HG03280 (cell line): ENCODE results near the gene KIF19.

ENCODE experiments used
- ATAC-seq: cut with Tn5 transposase; IDR thresholded peaks from one replicate; pipeline ENCODE4 v1.9.1; 2021; ENCODE audit warnings: mild to moderate bottlenecking, moderate library complexity; ENCODE audit not compliant: unreplicated experiment

The KIF19 gene

DNA sequence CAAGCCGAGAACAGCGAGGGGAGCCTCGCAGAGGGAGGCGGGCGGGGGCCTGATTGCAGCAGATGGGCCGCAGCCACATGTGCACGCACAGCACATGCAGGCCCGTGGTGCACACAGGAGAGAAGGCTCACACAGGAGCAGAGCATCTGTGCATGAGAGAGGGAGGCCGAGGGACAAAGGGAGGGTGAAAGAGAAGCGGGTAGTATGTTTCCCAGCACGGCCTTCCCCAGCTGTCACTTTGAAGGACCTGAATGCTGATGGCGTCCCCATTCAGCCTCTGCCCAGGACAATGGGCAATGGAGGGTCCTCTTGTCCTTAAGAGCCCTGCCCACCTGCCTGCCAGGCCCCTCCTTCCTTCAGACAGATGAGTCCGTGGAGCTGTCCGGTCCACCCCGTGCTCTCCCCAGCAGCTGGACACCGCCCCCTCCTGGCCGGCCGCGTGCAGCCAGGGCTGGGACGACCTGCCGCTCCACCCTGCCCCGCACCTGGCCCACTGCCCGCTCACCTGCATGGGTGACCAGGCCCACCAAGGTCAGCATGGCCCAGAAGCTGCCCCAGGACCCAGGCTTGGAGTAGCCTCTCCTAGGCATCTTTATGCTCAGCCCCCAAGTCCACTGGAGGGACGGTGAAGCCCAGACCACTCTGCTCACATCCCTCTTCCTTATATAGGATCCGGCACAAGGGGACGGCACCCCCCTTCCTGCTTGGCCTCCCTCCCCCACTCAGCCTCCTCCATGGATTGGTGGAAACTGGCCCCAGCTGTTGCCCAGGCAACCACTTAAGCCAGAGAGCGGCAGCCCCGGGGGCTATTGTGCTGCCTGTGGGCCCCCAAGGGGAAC lies 35.4 kb downstream of the KIF19 start, which contains the start of gene BTBD17:
TSS of gene BTBD17 (minus strand) at position 639 of the 839 bp plus-strand sequence. CDS start at position 590, 49 bp downstream.
- no peak for ATAC-seq

GRCh38 chr17:74362069-74362405 lies 36.0 kb downstream of the KIF19 start:
- no peak for ATAC-seq

DNA sequence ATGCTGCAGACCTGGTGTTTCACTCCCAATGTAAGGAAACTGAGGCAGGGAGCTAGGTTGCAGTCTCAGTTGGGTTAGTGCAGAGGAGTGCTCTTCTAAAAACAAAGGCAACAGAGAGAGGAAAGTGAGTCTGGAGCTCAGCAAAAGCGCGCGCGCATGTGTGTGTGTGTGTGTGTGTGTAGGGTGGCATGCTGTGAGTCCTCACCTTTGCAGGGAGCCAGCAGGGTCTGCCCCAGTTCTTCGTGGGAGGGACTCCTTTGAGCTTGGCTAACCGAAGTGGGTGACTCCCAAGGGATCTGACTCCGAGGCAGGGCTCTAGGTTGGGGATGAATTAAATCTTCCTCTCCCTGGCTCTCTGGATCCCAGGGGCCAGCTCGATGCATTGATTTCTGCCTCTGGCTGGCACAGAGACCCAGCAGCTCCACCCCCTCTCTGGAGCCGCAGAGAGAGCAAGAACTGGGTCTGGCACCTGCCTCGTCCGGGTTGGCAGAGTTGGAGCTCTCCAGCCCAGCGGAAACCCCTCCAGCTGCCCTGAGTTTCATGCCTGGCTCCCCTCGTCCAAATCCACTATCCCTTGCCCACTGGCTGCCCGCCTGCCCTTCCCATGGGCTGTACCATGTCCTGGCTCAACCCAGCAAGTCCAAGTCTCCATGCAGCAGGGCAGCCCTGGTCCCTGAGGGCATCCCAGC lies 36.9 kb downstream of the KIF19 start:
- no peak for ATAC-seq

DNA sequence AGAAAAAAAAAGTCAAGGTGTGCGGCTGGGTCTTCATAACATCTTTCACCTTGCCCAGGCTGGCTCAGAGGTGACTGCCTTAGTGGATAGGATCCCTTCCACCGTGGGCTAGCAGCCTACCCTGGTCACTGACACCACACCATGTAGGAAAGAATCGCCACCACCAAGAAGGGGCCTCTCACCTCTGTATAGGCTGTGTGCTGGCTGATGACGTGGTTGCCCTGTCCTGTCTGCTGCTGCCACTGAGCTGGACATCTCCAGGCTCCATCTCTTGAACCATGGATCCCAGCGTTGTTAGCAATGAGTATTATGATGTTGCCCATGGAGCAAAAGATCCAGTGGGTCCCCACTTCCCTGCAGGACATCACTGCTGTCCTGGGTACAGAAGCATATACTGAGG lies 41.2 kb downstream of the KIF19 start, which contains the start of gene GPR142:
TSS of gene GPR142 (plus strand) at position 301 of the 400 bp plus-strand sequence. CDS start 2,035 bp downstream, outside the sequence.
- no peak for ATAC-seq

GRCh38 chr17:74368341-74369081 lies 42.5 kb downstream of the KIF19 start:
- ATAC-seq, result no peak

DNA sequence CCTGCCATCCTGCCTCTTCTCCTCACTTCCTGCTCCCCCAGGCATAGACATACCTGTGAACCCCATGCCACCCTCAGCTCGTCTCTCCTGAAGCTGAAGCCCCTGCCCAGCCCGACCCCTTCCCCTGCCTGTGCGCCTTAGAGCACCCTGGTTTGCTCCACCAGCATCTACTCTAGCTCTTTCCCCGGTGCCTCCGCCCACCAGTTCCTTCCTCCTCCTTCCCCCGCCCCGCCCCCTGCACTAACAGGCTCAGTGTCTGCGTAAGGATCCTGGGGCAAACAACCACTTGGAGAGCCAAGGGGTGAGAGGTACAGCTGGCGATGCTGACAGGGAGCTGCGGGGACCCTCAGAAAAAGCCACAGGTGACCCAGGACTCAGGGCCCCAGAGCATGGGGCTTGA lies 43.2 kb downstream of the KIF19 start:
- ATAC-seq, result no peak

GRCh38 chr17:74369665-74370490 lies 43.9 kb downstream of the KIF19 start:
- no peak for ATAC-seq

DNA sequence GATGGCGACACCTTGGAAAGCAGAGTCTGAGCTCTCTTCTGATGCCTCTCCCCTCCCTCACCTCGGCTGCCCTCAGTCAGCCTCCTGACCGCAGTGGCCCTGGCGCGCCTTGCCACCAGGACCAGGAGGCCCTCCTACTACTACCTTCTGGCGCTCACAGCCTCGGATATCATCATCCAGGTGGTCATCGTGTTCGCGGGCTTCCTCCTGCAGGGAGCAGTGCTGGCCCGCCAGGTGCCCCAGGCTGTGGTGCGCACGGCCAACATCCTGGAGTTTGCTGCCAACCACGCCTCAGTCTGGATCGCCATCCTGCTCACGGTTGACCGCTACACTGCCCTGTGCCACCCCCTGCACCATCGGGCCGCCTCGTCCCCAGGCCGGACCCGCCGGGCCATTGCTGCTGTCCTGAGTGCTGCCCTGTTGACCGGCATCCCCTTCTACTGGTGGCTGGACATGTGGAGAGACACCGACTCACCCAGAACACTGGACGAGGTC lies 45.7 kb downstream of the KIF19 start:
- no peak for ATAC-seq

- ATAC-seq, result no peak
Measured at GRCh38 chr17:74372426-74372825, 46.4 kb downstream of the KIF19 start.

DNA sequence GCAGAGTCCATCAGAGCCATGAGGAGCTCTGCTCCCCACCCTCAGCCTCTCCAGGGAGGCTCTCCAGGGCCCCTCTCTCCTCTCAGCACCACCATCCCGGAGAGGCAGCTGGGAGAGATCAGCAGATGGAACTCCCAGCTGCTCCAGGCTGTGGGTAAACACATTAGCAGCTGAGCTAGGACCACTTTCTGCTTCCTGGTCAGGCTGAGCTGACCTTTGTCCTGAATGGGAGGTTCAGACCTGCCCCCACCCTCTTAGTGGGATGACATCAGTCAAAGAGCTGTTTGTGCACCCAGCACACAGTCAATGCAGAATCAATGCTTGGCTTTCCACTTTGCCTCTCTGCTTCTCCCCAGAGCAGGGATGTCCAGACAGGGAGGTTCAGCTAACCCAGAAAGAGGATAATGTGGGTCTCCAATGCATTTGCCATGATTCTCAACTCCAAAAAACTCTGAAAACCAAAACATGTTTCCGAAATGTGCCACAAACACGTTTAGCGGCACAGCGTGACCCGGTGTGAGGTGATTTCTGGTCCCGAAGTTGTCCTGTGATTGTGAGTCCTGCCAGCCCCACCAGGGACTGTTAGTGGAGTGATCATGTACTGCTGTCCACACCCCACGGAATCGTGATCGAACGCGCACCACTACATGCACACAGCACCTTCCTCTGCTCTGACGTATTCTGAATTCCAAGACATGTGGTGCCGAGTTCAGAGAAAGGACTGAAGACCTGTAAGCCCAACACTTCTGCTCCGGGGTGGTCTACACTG lies 48.0 kb downstream of the KIF19 start:
- ATAC-seq, result no peak

DNA sequence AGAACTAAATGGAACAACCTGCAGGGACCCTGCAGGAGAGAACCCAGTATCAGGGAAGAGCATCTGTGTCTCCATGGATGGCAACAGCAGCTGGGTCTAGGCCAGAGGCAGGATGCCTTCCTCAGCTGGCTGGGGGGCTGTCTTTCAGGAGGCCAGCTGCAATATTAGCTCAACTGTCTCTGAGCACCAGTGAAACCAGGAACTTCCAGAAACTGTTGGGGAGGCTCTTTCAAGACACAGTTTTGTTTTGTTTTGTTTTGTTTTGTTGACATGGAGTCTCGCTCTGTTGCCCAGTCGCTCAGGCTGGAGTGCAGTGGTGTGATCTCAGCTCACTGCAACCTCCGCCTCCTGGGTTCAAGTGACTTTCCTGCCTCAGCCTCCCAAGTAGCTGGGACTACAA lies 48.8 kb downstream of the KIF19 start:
- ATAC-seq, result no peak

DNA sequence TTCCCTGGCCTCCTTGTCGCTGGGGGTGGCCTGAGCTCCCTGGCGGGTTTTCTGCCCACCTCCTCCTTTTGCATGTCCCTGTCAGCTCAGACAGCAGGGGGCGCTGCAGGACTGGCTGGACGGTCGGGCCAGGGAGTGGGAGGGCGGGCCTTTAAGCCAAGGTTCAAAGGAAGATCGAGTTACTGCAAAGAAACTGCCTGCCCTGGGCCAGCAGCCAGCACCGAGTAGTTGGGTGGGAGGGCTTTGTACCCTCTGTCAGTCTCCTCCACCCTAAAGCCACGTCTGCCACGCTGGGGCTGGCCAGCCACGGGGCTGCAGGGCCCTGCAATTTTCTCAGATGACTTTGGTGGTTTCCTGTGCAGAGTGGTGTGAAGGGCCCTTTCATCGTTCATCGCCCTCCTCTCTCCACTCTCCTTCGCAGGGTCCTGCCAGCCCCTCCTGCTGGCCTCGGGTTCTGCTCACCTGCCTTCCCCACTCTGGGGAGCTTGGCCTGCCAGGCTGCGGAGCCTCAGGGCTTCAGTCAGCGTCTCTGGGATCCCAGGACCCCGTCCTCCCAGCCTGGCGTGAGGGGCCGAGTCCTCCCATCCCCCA lies 53.6 kb downstream of the KIF19 start:
- ATAC-seq, result peak; percentile 58

GRCh38 chr17:74380086-74380958 lies 54.3 kb downstream of the KIF19 start:
- no peak for ATAC-seq

DNA sequence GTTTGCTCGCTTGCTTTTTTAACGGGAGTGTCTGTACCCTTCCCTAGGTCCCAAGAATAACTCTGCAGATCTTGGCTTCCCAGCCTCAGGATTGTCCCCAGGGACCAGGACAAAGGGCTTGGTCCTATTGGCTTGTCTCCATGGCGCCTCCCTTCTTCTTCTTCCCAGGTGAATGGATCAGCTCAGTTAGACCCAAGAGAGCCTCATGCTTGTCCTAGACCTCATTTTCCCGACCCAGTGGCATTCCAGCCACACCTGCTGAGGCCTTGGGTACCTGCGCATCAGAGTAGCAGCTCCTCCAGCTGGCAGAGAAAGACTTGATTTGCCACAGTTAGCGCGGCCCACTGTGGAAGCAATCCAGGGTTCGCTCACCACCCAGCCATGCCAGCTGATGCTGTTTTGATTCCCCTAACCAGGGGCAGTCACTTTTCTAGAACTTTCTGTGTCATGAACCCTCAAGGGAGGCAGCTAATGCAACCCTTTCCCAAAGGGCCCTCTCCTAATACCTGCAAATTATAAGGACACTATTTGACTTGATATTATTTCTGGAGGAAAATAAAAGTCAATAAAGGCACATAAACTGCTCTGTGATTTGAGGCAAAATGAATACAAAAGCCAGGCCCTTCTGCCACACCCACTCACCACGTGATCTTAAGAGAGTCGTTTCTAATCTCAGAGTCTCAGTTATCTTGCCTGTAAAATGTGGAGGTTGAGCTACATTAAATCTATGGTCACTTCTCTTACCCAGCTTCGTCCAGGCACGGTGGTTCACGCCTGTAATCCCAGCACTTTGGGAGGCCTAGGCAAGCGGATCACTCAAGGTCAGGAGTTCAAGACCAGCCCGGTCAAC lies 55.2 kb downstream of the KIF19 start:
- ATAC-seq, result no peak

- no peak for ATAC-seq
Measured at GRCh38 chr17:74383141-74383540, 57.1 kb downstream of the KIF19 start.

DNA sequence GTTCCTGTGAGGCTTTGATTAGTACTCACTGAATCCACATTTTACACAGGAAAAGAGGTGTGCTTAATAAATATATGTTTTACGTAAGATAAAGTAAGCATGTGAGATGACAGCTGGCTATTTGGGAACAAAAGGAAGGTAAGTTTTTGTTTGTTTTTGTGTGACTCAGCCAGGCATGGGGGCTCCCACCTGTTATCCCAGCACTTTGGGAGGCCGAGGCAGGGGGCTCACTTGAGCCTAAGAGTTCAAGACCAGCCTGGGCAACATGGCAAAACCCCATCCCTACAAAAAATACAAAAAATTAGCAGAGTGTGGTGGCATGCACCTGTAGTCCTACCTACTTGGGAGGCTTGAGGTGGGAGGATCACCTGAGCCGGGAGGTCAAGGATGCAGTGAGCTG lies 59.2 kb downstream of the KIF19 start:
- ATAC-seq, result no peak

GRCh38 chr17:74386386-74386785 lies 60.4 kb downstream of the KIF19 start:
- no peak for ATAC-seq
